Body of pancreas (tissue), 4 donors: ENCODE measurements around the gene ODAD3.

Source experiments
- POLR2A ChIP-seq, 3 donors: fragments of 450-650 bp; IDR thresholded peaks; one replicate each; pipeline ENCODE4 v1.6.1; 2016; ENCODE audit warnings: antibody characterized with exemption in 3 of 3, mild to moderate bottlenecking in 2 of 3
- TF ChIP-seq, protein P1 (sequence below), 7 experiments: fragments of 450-650 bp in 4 of 7; fragments of 200-600 bp in 3 of 7; sonication (generic) in 3 of 7; IDR thresholded peaks; one replicate each; pipeline ENCODE4 v1.5.1; 2016 to 2019; ENCODE audit warnings: antibody characterized with exemption in 7 of 7

DNA sequence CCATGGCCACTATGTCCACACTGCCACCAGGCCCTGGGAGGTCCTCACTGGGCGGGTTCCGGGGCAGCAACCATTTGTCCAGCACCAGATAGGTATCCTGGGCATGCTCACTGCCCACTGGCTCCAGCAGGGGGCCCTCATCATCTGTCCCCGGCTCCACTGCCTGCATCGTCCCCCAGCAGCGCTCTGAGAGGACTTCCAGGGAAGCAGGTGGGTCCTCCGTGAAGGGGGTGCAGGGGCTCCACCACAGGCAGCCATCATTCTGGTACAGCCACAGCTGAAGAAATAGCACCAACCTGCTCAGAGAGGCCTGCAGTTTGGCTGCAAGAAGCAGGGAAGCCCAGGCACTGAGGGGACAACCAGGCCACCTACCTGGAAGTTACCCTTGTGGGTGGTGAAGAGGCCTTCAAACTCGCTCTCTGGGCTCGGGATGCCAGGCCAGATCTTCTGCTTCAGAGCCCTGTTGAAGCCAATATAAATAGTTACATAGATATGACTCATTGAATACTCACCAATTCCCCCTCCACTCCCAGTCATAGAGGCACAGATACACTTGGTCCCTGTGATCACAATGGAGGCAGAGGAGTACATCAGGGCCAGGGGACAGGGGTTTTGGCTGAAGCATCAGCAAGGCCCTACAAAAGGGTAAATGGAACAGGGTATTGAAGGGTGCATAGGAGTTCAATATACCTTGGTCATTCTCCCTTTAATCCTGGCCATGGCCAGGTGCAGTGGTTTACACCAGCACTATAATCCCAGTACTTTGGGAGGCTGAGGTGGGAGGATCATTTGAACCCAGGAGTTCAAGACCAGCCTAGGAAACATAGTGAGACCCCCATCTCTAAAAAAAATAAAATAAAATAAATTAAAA lies 56.4 kb downstream of the ODAD3 start:
- TF ChIP-seq, protein P1, sequence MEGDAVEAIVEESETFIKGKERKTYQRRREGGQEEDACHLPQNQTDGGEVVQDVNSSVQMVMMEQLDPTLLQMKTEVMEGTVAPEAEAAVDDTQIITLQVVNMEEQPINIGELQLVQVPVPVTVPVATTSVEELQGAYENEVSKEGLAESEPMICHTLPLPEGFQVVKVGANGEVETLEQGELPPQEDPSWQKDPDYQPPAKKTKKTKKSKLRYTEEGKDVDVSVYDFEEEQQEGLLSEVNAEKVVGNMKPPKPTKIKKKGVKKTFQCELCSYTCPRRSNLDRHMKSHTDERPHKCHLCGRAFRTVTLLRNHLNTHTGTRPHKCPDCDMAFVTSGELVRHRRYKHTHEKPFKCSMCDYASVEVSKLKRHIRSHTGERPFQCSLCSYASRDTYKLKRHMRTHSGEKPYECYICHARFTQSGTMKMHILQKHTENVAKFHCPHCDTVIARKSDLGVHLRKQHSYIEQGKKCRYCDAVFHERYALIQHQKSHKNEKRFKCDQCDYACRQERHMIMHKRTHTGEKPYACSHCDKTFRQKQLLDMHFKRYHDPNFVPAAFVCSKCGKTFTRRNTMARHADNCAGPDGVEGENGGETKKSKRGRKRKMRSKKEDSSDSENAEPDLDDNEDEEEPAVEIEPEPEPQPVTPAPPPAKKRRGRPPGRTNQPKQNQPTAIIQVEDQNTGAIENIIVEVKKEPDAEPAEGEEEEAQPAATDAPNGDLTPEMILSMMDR (IDR thresholded peaks at IDR 0.05): peak in 6 of 7 experiments; percentile 30 to 48 (median 38)
- no peak for TF ChIP-seq POLR2A (IDR thresholded peaks at IDR 0.05)
